Urinary bladder (tissue), 4 donors: ENCODE measurements around the gene HDAC8. TPM values are rescaled to one million over a fixed set of nuclear protein-coding genes. Genes with fewer than 3 reads are reported as not detected.

Source experiments
- DNase-seq: peaks from one replicate; pipeline ENCODE4 v3.0.0-alpha.2; 2015; ENCODE audit errors: extremely low spot score
- H3K27ac ChIP-seq: one replicate; pipeline ENCODE4 v1.5.1; 2013; ENCODE audit warnings: low read depth, mild to moderate bottlenecking, moderate library complexity
- H3K36me3 ChIP-seq: one replicate; pipeline ENCODE4 v1.6.1; 2013; ENCODE audit warnings: mild to moderate bottlenecking, moderate library complexity; ENCODE audit not compliant: insufficient read depth
- H3K4me1 ChIP-seq: one replicate; pipeline ENCODE4 v1.6.1; 2013; ENCODE audit warnings: mild to moderate bottlenecking, moderate library complexity; ENCODE audit not compliant: insufficient read depth
- H3K4me3 ChIP-seq: one replicate; pipeline ENCODE4 v1.5.1; 2013; ENCODE audit warnings: low read depth, low read length
- WGBS: extraction: QIAGEN DNeasy Blood & Tissue Kit; methylation state at CpG from one replicate; pipeline ENCODE4 v1.1.7; 2013; 5-methylcytosine and 5-hydroxymethylcytosine counted together
- polyA plus RNA-seq: library from polyadenylated mRNA; stranded (reverse); fragments of 200-250 nt; gene quantifications from one replicate; pipeline ENCODE4 v1.2.3, GENCODE V29; 2013
- small RNA-seq: library from RNA; depleted of rRNA; stranded (forward); fragments of <200 nt; gene quantifications from one replicate; pipeline ENCODE3, GENCODE V24; 2014
- total RNA-seq: library from RNA; depleted of rRNA; stranded (reverse); fragments of >200 nt; gene quantifications from one replicate; pipeline ENCODE4 v1.2.3, GENCODE V29; 2014
- donor health status: healthy with polysubstance abuse.
- donor health status: healthy.

HDAC8 gene
- total and polyA plus RNA-seq, 2 donors: 19.7 to 67.9 TPM

DNA sequence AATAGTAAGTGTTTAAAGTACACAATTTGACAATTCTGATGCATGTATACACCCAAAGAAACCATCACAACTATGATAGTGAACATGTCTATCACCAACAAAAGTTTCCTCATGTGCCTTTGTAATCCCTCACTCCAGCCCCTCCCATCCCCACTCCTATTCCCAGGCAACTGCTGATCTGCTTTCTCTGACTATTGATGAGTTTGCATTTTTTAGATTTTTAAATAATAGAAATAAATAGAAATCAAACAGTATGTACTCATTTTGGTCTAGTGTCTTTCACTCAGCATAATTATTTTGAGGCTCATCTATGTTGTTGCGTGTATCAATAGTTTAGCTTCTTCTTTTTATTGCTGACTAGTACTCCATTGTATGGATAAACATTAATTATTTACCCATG lies 290.3 kb downstream of the HDAC8 start:
- H3K4me3 ChIP-seq: no peak overlapping the region
- H3K4me1 ChIP-seq: no peaks in the 10 kb centered on the region
- 93% methylated on average over 1 of the region's 1 CpG for WGBS
- H3K27ac ChIP-seq: no peak overlapping the region
- DNase-seq: no peak
- no peaks in the 10 kb centered on the region for H3K36me3 ChIP-seq

DNA sequence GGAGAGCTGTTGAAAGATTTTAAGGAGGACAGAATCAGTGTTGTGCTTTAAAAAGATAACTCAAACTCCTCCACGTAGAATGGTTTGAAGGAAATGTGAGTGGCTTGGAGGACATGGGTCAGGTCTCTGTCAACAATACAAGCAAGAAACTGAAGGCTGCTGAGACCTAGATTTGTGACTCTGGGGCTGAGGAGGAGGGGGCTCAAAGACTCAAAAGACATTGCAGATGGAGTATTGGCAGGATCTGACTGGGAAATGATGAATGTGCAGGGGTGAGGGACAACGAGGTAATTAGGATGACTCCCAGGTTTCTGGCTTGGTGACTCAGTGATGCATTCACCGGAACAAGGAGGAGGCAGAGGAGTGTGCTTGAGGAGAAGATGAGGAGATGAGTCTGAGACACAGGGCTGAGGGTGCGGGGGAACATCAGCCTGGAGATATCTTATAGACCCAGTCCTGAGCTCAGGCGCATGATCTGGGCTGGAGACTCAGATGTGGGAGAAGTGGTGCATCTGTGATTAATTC lies 292.3 kb downstream of the HDAC8 start:
- Histone ChIP-seq H3K27ac (no peak overlapping the region), H3K36me3 (no peaks in the 10 kb centered on the region), H3K4me3 (no peak overlapping the region), H3K4me1 (no peaks in the 10 kb centered on the region)
- DNase-seq: no peak
- WGBS: 67% methylated on average over 5 of the region's 5 CpGs

Small RNAs within 50 kb of the gene (small RNA-seq; reads per million reads assigned to genes)
- gene RF00019 (not detected), gene RNU2-68P (0.38 reads per million, percentile 29 among the genes with 10 or more reads in this experiment)

Other genes with a start within 250 kb of the HDAC8 start
- gene PHKA1, start 141.5 kb upstream of the HDAC8 start, total RNA-seq: 3.4 TPM
- gene PHKA1, start 141.5 kb upstream of the HDAC8 start, polyA plus RNA-seq: 5.3 TPM
- gene DMRTC1B, start 204.0 kb upstream of the HDAC8 start, total RNA-seq: not detected
- gene DMRTC1B, start 204.0 kb upstream of the HDAC8 start, polyA plus RNA-seq: 0.71 TPM
- not detected for gene FAM236B, start 209.8 kb upstream of the HDAC8 start, total RNA-seq
- gene FAM236B, start 209.8 kb upstream of the HDAC8 start, polyA plus RNA-seq: not detected
- gene FAM236D, start 235.4 kb upstream of the HDAC8 start, total RNA-seq: not detected
- not detected for gene FAM236D, start 235.4 kb upstream of the HDAC8 start, polyA plus RNA-seq